ENCODE data around the gene ANKH. TPM values are rescaled to one million over a fixed set of nuclear protein-coding genes. Genes with fewer than 3 reads are reported as not detected.

The ANKH gene
- polyA plus RNA-seq, 1 donor (not counting 4 experiments of a cell fraction or from before 2014, with no cell fraction given), result 13.8 TPM

DNA sequence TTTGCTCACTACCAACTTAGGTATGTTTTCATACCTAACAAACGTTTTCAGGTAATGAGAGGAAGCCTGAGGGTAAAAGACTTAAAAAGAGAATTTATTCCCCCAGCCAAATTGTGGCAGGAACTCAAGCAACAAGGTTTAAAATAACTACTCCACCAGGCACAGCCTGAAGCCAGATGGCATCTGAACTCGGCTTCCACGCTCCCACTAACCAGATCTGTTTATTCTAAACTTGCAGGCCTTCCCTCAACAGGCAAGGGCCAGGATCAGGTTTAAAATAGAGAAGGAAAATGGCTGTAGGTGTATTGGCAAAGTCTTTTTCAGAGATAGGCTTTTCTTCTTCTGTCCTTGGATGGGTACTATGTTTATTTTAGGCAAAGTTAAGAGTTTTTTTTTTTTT, 117.6 kb downstream of the ANKH start:
- Histone ChIP-seq H2AFZ (ENCODE audit: control insufficient read depth, low read length) (no peak overlapping the region), H3K27me3 (ENCODE audit: control insufficient read depth, extremely low read depth, insufficient read depth, low read length) (no peaks in the 10 kb centered on the region), H3K4me3 (ENCODE audit: control insufficient read depth in 2 of 3, extremely low read depth in 1 of 3, insufficient read depth in 2 of 3, low read depth in 1 of 3, low read length in 3 of 3) (no peak overlapping the region), H3K27ac (ENCODE audit: control insufficient read depth, insufficient read depth, low read length) (no peak overlapping the region), H3K4me2 (ENCODE audit: control insufficient read depth, extremely low read depth, insufficient read depth, low read depth, low read length) (no peak overlapping the region), H3K9ac (ENCODE audit: control insufficient read depth, extremely low read depth, insufficient read depth, low read length) (no peak overlapping the region), H3K4me1 (ENCODE audit: control insufficient read depth, extremely low read depth, insufficient read depth, low read length) (peaks cover 10% of the 10 kb centered on the region), H3K9me3 (ENCODE audit: control insufficient read depth, low read depth, low read length) (no peaks in the 10 kb centered on the region), H3K9me1 (ENCODE audit: control insufficient read depth, extremely low read depth, insufficient read depth, low read length) (no peaks in the 10 kb centered on the region), H4K20me1 (ENCODE audit: control insufficient read depth, extremely low read depth, insufficient read depth, low read length) (no peaks in the 10 kb centered on the region), H3K36me3 (ENCODE audit: control insufficient read depth in 2 of 2, extremely low read depth in 1 of 2, insufficient read depth in 2 of 2, low read length in 2 of 2) (no peaks in the 10 kb centered on the region), H3K79me2 (ENCODE audit: control insufficient read depth, insufficient read depth, low read length) (no peaks in the 10 kb centered on the region)
- no peak for TF ChIP-seq EZH2 (IDR thresholded peaks at IDR 0.05; ENCODE audit: low read length)
- TF ChIP-seq, protein P1, sequence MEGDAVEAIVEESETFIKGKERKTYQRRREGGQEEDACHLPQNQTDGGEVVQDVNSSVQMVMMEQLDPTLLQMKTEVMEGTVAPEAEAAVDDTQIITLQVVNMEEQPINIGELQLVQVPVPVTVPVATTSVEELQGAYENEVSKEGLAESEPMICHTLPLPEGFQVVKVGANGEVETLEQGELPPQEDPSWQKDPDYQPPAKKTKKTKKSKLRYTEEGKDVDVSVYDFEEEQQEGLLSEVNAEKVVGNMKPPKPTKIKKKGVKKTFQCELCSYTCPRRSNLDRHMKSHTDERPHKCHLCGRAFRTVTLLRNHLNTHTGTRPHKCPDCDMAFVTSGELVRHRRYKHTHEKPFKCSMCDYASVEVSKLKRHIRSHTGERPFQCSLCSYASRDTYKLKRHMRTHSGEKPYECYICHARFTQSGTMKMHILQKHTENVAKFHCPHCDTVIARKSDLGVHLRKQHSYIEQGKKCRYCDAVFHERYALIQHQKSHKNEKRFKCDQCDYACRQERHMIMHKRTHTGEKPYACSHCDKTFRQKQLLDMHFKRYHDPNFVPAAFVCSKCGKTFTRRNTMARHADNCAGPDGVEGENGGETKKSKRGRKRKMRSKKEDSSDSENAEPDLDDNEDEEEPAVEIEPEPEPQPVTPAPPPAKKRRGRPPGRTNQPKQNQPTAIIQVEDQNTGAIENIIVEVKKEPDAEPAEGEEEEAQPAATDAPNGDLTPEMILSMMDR (optimal IDR thresholded peaks at IDR 0.05 in 1 of 3, IDR thresholded peaks at IDR 0.05 in 1 of 3, conservative IDR thresholded peaks at IDR 0.05 in 1 of 3; ENCODE audit: extremely low read depth in 1 of 3, insufficient read depth in 2 of 3, low read length in 3 of 3), result no peak
- FAIRE-seq (no peak), DNase-seq (ENCODE audit: low read depth, low spot score) (no peak)
- dilution Hi-C loops (cut with MboI; ENCODE audit: extremely low pct_ligation_motif_present, low sequenced_read_pairs), result no loop called here

DNA sequence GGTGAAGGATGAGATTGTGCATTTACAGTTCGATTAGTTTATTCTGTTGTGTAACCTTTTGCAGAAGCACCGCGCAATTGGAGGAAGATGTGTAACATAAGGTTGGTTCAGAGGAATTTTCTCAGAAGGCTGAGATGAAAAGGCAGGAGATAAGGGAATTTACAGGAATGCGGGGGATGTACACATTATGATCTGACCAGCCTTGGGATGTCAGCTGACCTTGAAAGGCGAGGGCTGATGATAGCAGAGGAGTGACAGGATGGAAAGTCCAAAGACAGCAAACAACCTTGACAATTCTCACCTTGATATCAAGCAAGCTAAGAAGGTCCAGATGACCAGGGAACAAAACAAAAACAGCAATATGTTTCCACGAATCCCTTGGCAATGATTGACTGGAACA, 118.3 kb downstream of the ANKH start:
- Histone ChIP-seq H3K27ac (ENCODE audit: control insufficient read depth, insufficient read depth, low read length) (no peak overlapping the region), H3K27me3 (ENCODE audit: control insufficient read depth, extremely low read depth, insufficient read depth, low read length) (no peaks in the 10 kb centered on the region), H2AFZ (ENCODE audit: control insufficient read depth, low read length) (no peak overlapping the region), H3K4me2 (ENCODE audit: control insufficient read depth, extremely low read depth, insufficient read depth, low read depth, low read length) (no peak overlapping the region), H3K4me3 (ENCODE audit: control insufficient read depth in 2 of 3, extremely low read depth in 1 of 3, insufficient read depth in 2 of 3, low read depth in 1 of 3, low read length in 3 of 3) (no peak overlapping the region), H4K20me1 (ENCODE audit: control insufficient read depth, extremely low read depth, insufficient read depth, low read length) (no peaks in the 10 kb centered on the region), H3K9me3 (ENCODE audit: control insufficient read depth, low read depth, low read length) (no peaks in the 10 kb centered on the region), H3K79me2 (ENCODE audit: control insufficient read depth, insufficient read depth, low read length) (no peaks in the 10 kb centered on the region), H3K4me1 (ENCODE audit: control insufficient read depth, extremely low read depth, insufficient read depth, low read length) (peaks cover 10% of the 10 kb centered on the region), H3K9ac (ENCODE audit: control insufficient read depth, extremely low read depth, insufficient read depth, low read length) (no peak overlapping the region), H3K9me1 (ENCODE audit: control insufficient read depth, extremely low read depth, insufficient read depth, low read length) (no peaks in the 10 kb centered on the region), H3K36me3 (ENCODE audit: control insufficient read depth in 2 of 2, extremely low read depth in 1 of 2, insufficient read depth in 2 of 2, low read length in 2 of 2) (no peaks in the 10 kb centered on the region)
- no peak for TF ChIP-seq EZH2 (IDR thresholded peaks at IDR 0.05; ENCODE audit: low read length)
- TF ChIP-seq, protein P1 (optimal IDR thresholded peaks at IDR 0.05 in 1 of 3, IDR thresholded peaks at IDR 0.05 in 1 of 3, conservative IDR thresholded peaks at IDR 0.05 in 1 of 3; ENCODE audit: extremely low read depth in 1 of 3, insufficient read depth in 2 of 3, low read length in 3 of 3), result no peak
- dilution Hi-C loops (cut with MboI; ENCODE audit: extremely low pct_ligation_motif_present, low sequenced_read_pairs), result no loop called here
- DNase-seq (ENCODE audit: low read depth, low spot score) (no peak), FAIRE-seq (no peak)
